ENCODE results near the gene CTNNA3.

CTNNA3 gene

GRCh38 chr10:67141300-67141699 lies 554.7 kb downstream of the CTNNA3 start:
- DNase-seq (ENCODE audit: low read depth): no peak
- TF ChIP-seq CTCF (conservative IDR thresholded peaks at IDR 0.05; ENCODE audit: low read depth, low read length): no peak
- H3K4me3 ChIP-seq (ENCODE audit: low read length): no peak overlapping the region

GRCh38 chr10:67140641-67141040 lies 555.4 kb downstream of the CTNNA3 start:
- TF ChIP-seq CTCF (conservative IDR thresholded peaks at IDR 0.05; ENCODE audit: low read depth, low read length): no peak
- no peak overlapping the region for H3K4me3 ChIP-seq (ENCODE audit: low read length)
- no peak for DNase-seq (ENCODE audit: low read depth)

- no peak for DNase-seq (ENCODE audit: low read depth)
- H3K4me3 ChIP-seq (ENCODE audit: low read length): no peak overlapping the region
- TF ChIP-seq CTCF (conservative IDR thresholded peaks at IDR 0.05; ENCODE audit: low read depth, low read length): no peak
Observed at GRCh38 chr10:67127441-67127840, 568.6 kb downstream of the CTNNA3 start.

GRCh38 chr10:67119651-67120050 lies 576.3 kb downstream of the CTNNA3 start:
- TF ChIP-seq CTCF (conservative IDR thresholded peaks at IDR 0.05; ENCODE audit: low read depth, low read length): no peak
- H3K4me3 ChIP-seq (ENCODE audit: low read length): no peak overlapping the region
- DNase-seq (ENCODE audit: low read depth): no peak

- no peak overlapping the region for H3K4me3 ChIP-seq (ENCODE audit: low read length)
- DNase-seq (ENCODE audit: low read depth): peak; percentile 47
- no peak for TF ChIP-seq CTCF (conservative IDR thresholded peaks at IDR 0.05; ENCODE audit: low read depth, low read length)
Observed at GRCh38 chr10:67115972-67116371, 580.0 kb downstream of the CTNNA3 start.

- DNase-seq (ENCODE audit: low read depth): no peak
- no peak for TF ChIP-seq CTCF (conservative IDR thresholded peaks at IDR 0.05; ENCODE audit: low read depth, low read length)
- no peak overlapping the region for H3K4me3 ChIP-seq (ENCODE audit: low read length)
Observed at GRCh38 chr10:67114945-67115344, 581.0 kb downstream of the CTNNA3 start.

- no peak overlapping the region for H3K4me3 ChIP-seq (ENCODE audit: low read length)
- TF ChIP-seq CTCF (conservative IDR thresholded peaks at IDR 0.05; ENCODE audit: low read depth, low read length): no peak
- DNase-seq (ENCODE audit: low read depth): no peak
Observed at GRCh38 chr10:67112765-67113164, 583.2 kb downstream of the CTNNA3 start.

Data from retinal pigment epithelial cell (primary cell).